ENCODE data around the gene RPS6KA4. TPM values are rescaled to one million over a fixed set of nuclear protein-coding genes. Genes with fewer than 3 reads are reported as not detected.

RPS6KA4 gene
- polyA plus RNA-seq, 1 donor from 2014 or later: 24.6 TPM

DNA sequence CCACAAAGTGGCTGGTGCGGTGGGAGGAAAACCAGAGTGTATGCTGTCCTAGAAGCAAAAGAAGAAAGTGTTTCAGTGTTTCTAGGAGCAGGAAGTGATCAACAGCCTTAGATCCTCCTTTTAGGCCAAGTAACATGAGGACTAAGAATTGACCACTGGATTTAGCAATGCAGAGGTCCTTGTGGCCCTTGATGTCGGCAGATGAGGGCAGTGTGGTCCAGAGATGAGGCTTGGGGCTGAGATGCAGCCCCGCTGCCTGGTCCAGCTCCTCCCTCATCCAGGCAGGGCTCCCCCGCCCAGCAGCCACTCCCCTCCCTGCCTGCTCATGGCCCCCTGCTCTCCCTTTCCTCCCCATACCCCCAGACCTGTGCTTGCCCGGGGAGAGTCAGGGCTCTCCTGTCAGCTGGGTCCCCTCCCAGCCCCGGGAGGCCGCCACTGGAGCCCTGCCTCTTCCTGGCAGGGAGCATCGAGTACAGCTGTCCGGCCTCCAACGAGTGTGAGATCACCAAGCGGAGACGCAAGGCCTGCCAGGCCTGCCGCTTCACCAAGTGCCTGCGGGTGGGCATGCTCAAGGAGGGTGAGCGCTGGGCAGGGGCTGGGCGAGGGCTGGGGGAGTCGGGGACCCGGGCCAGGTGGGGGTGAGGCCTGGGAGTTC is 45.3 kb upstream of the RPS6KA4 start:
- Histone ChIP-seq H3K27me3 (ENCODE audit: insufficient read depth, low read depth, low read length) (no peaks in the 10 kb centered on the region), H3K9ac (ENCODE audit: low read length) (no peak overlapping the region), H3K9me2 (ENCODE audit: insufficient read depth, low read length) (no peaks in the 10 kb centered on the region), H3K36me3 (ENCODE audit: insufficient read depth, low read length) (no peaks in the 10 kb centered on the region), H3K27ac (ENCODE audit: low read length) (no peak overlapping the region), H3F3A (ENCODE audit: insufficient read depth, low read length, poor library complexity, severe bottlenecking) (no peaks in the 10 kb centered on the region), H2AFZ (ENCODE audit: low read depth, low read length) (no peak overlapping the region), H3K79me2 (replicated peaks; ENCODE audit: insufficient read depth, low read length) (peaks cover 5% of the 10 kb centered on the region), H3K4me3 (ENCODE audit: low read length) (no peak overlapping the region), H4K20me1 (ENCODE audit: insufficient read depth) (no peaks in the 10 kb centered on the region), H3K4me2 (ENCODE audit: low read length) (no peak overlapping the region), H3K9me3 (ENCODE audit: low read length) (no peaks in the 10 kb centered on the region)
- TF ChIP-seq MXI1 (conservative IDR thresholded peaks at IDR 0.05; ENCODE audit: poor library complexity, severe bottlenecking) (no peak), SMC3 (conservative IDR thresholded peaks at IDR 0.05; ENCODE audit: poor library complexity) (no peak), POLR2AphosphoS5 (IDR thresholded peaks at IDR 0.05) (no peak), RAD21 (conservative IDR thresholded peaks at IDR 0.05) (no peak), EZH2 (IDR thresholded peaks at IDR 0.05; ENCODE audit: borderline replicate concordance, insufficient read depth, low read length, poor library complexity, severe bottlenecking) (no peak), TAF1 (IDR thresholded peaks at IDR 0.05; ENCODE audit: low read depth) (no peak), EP300 (conservative IDR thresholded peaks at IDR 0.05; ENCODE audit: poor library complexity, severe bottlenecking) (no peak)
- TF ChIP-seq, protein P1, sequence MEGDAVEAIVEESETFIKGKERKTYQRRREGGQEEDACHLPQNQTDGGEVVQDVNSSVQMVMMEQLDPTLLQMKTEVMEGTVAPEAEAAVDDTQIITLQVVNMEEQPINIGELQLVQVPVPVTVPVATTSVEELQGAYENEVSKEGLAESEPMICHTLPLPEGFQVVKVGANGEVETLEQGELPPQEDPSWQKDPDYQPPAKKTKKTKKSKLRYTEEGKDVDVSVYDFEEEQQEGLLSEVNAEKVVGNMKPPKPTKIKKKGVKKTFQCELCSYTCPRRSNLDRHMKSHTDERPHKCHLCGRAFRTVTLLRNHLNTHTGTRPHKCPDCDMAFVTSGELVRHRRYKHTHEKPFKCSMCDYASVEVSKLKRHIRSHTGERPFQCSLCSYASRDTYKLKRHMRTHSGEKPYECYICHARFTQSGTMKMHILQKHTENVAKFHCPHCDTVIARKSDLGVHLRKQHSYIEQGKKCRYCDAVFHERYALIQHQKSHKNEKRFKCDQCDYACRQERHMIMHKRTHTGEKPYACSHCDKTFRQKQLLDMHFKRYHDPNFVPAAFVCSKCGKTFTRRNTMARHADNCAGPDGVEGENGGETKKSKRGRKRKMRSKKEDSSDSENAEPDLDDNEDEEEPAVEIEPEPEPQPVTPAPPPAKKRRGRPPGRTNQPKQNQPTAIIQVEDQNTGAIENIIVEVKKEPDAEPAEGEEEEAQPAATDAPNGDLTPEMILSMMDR (IDR thresholded peaks at IDR 0.05; ENCODE audit: poor library complexity, severe bottlenecking): no peak
- TF ChIP-seq, protein P2, sequence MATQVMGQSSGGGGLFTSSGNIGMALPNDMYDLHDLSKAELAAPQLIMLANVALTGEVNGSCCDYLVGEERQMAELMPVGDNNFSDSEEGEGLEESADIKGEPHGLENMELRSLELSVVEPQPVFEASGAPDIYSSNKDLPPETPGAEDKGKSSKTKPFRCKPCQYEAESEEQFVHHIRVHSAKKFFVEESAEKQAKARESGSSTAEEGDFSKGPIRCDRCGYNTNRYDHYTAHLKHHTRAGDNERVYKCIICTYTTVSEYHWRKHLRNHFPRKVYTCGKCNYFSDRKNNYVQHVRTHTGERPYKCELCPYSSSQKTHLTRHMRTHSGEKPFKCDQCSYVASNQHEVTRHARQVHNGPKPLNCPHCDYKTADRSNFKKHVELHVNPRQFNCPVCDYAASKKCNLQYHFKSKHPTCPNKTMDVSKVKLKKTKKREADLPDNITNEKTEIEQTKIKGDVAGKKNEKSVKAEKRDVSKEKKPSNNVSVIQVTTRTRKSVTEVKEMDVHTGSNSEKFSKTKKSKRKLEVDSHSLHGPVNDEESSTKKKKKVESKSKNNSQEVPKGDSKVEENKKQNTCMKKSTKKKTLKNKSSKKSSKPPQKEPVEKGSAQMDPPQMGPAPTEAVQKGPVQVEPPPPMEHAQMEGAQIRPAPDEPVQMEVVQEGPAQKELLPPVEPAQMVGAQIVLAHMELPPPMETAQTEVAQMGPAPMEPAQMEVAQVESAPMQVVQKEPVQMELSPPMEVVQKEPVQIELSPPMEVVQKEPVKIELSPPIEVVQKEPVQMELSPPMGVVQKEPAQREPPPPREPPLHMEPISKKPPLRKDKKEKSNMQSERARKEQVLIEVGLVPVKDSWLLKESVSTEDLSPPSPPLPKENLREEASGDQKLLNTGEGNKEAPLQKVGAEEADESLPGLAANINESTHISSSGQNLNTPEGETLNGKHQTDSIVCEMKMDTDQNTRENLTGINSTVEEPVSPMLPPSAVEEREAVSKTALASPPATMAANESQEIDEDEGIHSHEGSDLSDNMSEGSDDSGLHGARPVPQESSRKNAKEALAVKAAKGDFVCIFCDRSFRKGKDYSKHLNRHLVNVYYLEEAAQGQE (IDR thresholded peaks at IDR 0.05; ENCODE audit: borderline replicate concordance): no peak

DNA sequence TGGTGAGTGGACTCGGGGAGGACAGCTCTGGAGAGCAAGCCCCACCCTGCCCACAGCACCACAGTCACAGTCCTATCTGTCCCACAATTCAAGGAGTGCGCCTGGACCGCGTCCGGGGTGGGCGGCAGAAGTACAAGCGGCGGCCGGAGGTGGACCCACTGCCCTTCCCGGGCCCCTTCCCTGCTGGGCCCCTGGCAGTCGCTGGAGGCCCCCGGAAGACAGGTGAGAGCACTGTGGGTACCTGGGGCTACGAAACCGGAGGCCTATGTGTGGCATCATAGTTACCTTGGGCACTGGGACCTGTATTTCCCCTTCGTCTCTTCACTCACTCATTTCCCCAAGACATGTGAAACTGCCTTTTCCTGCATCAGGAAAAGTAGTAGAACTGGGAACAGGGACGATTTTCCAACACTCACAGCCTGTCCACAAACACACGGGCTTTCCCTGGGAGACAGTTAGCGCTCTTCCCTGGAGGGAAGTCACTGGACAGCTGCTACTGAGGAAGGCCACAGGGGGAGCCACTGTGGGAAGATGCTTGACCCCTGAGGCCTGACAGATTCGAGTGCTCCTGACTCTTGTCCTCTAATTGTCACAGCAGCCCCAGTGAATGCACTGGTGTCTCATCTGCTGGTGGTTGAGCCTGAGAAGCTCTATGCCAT is 44.7 kb upstream of the RPS6KA4 start:
- no peaks in the 10 kb centered on the region for H3K9me3 ChIP-seq (ENCODE audit: low read length)
- H3K27ac ChIP-seq (ENCODE audit: low read length): no peak overlapping the region
- no peaks in the 10 kb centered on the region for H3K27me3 ChIP-seq (ENCODE audit: insufficient read depth, low read depth, low read length)
- H2AFZ ChIP-seq (ENCODE audit: low read depth, low read length): no peak overlapping the region
- H3K36me3 ChIP-seq (ENCODE audit: insufficient read depth, low read length): no peaks in the 10 kb centered on the region
- TF ChIP-seq, protein P2 (IDR thresholded peaks at IDR 0.05; ENCODE audit: borderline replicate concordance): no peak
- TF ChIP-seq EZH2 (IDR thresholded peaks at IDR 0.05; ENCODE audit: borderline replicate concordance, insufficient read depth, low read length, poor library complexity, severe bottlenecking) (no peak), TAF1 (IDR thresholded peaks at IDR 0.05; ENCODE audit: low read depth) (no peak), MXI1 (conservative IDR thresholded peaks at IDR 0.05; ENCODE audit: poor library complexity, severe bottlenecking) (no peak), POLR2AphosphoS5 (IDR thresholded peaks at IDR 0.05) (no peak), SMC3 (conservative IDR thresholded peaks at IDR 0.05; ENCODE audit: poor library complexity) (no peak), EP300 (conservative IDR thresholded peaks at IDR 0.05; ENCODE audit: poor library complexity, severe bottlenecking) (no peak), RAD21 (conservative IDR thresholded peaks at IDR 0.05) (no peak)
- TF ChIP-seq, protein P1 (IDR thresholded peaks at IDR 0.05; ENCODE audit: poor library complexity, severe bottlenecking): no peak
- H3F3A ChIP-seq (ENCODE audit: insufficient read depth, low read length, poor library complexity, severe bottlenecking): no peaks in the 10 kb centered on the region
- H3K4me2 ChIP-seq (ENCODE audit: low read length): no peak overlapping the region
- H3K79me2 ChIP-seq (replicated peaks; ENCODE audit: insufficient read depth, low read length): peaks cover 11% of the 10 kb centered on the region
- H3K9ac ChIP-seq (ENCODE audit: low read length): no peak overlapping the region
- H4K20me1 ChIP-seq (ENCODE audit: insufficient read depth): no peaks in the 10 kb centered on the region
- no peak overlapping the region for H3K4me3 ChIP-seq (ENCODE audit: low read length)
- H3K9me2 ChIP-seq (ENCODE audit: insufficient read depth, low read length): no peaks in the 10 kb centered on the region
